IMR-90 (cell line): ENCODE results near the gene STK40. TPM values are rescaled to one million over a fixed set of nuclear protein-coding genes. Genes with fewer than 3 reads are reported as not detected.

Experiments used
- ATAC-seq: fragments of 200-7000 bp; cut with Tn5 transposase; 2 replicates; pipeline ENCODE4 v1.9.1; 2020; ENCODE audit warnings: low read depth, mild to moderate bottlenecking, moderate library complexity
- BruUV-seq: library from RNA; stranded (reverse); fragments of 400-500 nt; replicated peaks from 2 replicates; lab custom pipeline; 2021; lab: Mats Ljungman, UMichigan
- CTCF ChIA-PET: fragments of 300-600 bp; formaldehyde crosslinking; extraction: SDS; loops from one replicate; lab custom pipeline; 2021; ENCODE audit warnings: antibody characterized with exemption; lab: Yijun Ruan, JAX
- POLR2A ChIA-PET: fragments of 300-600 bp; sonication (Branson Sonifier 250); formaldehyde crosslinking; loops from one replicate; lab custom pipeline; 2022; ENCODE audit warnings: antibody characterized with exemption; ENCODE audit not compliant: unreplicated experiment; lab: Charles Lee
- DNase-seq: peaks from one replicate; pipeline ENCODE4 v3.0.0; 2013
- H2AFZ ChIP-seq: replicated peaks from 2 replicates; pipeline ENCODE3; 2013; ENCODE audit warnings: low read length, mild to moderate bottlenecking; ENCODE audit not compliant: poor library complexity
- H2AK5ac ChIP-seq: 2 replicates; pipeline ENCODE4 v1.6.1; 2013; ENCODE audit warnings: low read depth, low read length, inconsistent platforms
- H2AK9ac ChIP-seq: replicated peaks from 2 replicates; pipeline ENCODE3; 2013; ENCODE audit warnings: mild to moderate bottlenecking, low read depth, low read length, moderate library complexity; ENCODE audit not compliant: poor library complexity
- H2BK120ac ChIP-seq: 2 replicates; pipeline ENCODE4 v1.6.1; 2013; ENCODE audit warnings: low read depth, low read length, inconsistent platforms
- H2BK15ac ChIP-seq: 3 replicates; pipeline ENCODE4 v1.6.1; 2013; ENCODE audit warnings: low read depth, low read length, inconsistent platforms
- H2BK20ac ChIP-seq: 2 replicates; pipeline ENCODE4 v1.6.1; 2013; ENCODE audit warnings: low read depth, mild to moderate bottlenecking, inconsistent platforms, low read length, moderate library complexity
- H2BK5ac ChIP-seq: 2 replicates; pipeline ENCODE4 v1.6.1; 2013; ENCODE audit warnings: mild to moderate bottlenecking, low read depth, low read length, inconsistent platforms; ENCODE audit not compliant: poor library complexity, severe bottlenecking
- H3K14ac ChIP-seq: replicated peaks from 2 replicates; pipeline ENCODE4 v1.6.1; 2013; ENCODE audit warnings: low read depth, low read length, inconsistent platforms
- H3K18ac ChIP-seq: 2 replicates; pipeline ENCODE4 v1.6.1; 2013; ENCODE audit warnings: low read depth, low read length, control low read depth
- H3K23ac ChIP-seq: 2 replicates; pipeline ENCODE4 v1.6.1; 2013; ENCODE audit warnings: low read depth, low read length, inconsistent platforms
- H3K27ac ChIP-seq: 2 replicates; pipeline ENCODE4 v1.5.1; 2013; ENCODE audit warnings: mild to moderate bottlenecking, control low read depth, low read length; ENCODE audit not compliant: insufficient read depth
- H3K27me3 ChIP-seq: 2 replicates; pipeline ENCODE4 v1.6.1; 2013; ENCODE audit warnings: low read length; ENCODE audit not compliant: control insufficient read depth, insufficient read depth
- H3K36me3 ChIP-seq: 2 replicates; pipeline ENCODE4 v1.6.1; 2013; ENCODE audit warnings: low read length, mixed read lengths; ENCODE audit not compliant: control insufficient read depth, insufficient read depth
- H3K4ac ChIP-seq: 2 replicates; pipeline ENCODE4 v1.6.1; 2013; ENCODE audit warnings: low read depth, low read length, inconsistent platforms
- H3K4me1 ChIP-seq: 2 replicates; pipeline ENCODE4 v1.6.1; 2013; ENCODE audit warnings: low read length, mixed read lengths; ENCODE audit not compliant: control insufficient read depth, insufficient read depth
- H3K4me2 ChIP-seq: 2 replicates; pipeline ENCODE4 v1.6.1; 2013; ENCODE audit warnings: low read depth, mild to moderate bottlenecking, control low read depth, low read length, moderate library complexity
- H3K4me3 ChIP-seq: 2 replicates; pipeline ENCODE4 v1.5.1; 2013; ENCODE audit warnings: low read depth, mild to moderate bottlenecking, control low read depth, low read length, moderate library complexity; ENCODE audit not compliant: insufficient read depth
- H3K56ac ChIP-seq: 2 replicates; pipeline ENCODE4 v1.6.1; 2013; ENCODE audit warnings: low read length, inconsistent platforms; ENCODE audit not compliant: insufficient read depth; ENCODE audit errors: extremely low read depth
- H3K79me1 ChIP-seq, 2 experiments: 2 replicates each; pipeline ENCODE4 v1.6.1; 2013; ENCODE audit warnings: low read length in 2 of 2, inconsistent platforms in 1 of 2, low read depth in 1 of 2
- H3K9ac ChIP-seq: 2 replicates; pipeline ENCODE4 v1.6.1; 2013; ENCODE audit warnings: low read depth, low read length, control low read depth
- H3K9me1 ChIP-seq: 2 replicates; pipeline ENCODE4 v1.6.1; 2013; ENCODE audit warnings: low read length, inconsistent platforms; ENCODE audit not compliant: insufficient read depth
- H3K9me3 ChIP-seq: 2 replicates; pipeline ENCODE4 v1.6.1; 2013; ENCODE audit warnings: low read length; ENCODE audit not compliant: control insufficient read depth, insufficient read depth
- H4K20me1 ChIP-seq: 2 replicates; pipeline ENCODE4 v1.6.1; 2013; ENCODE audit warnings: low read length, inconsistent platforms; ENCODE audit not compliant: insufficient read depth
- H4K5ac ChIP-seq: 2 replicates; pipeline ENCODE4 v1.6.1; 2013; ENCODE audit warnings: mild to moderate bottlenecking, low read depth, low read length, control low read depth
- H4K8ac ChIP-seq, 2 experiments: 2 replicates each; pipeline ENCODE4 v1.6.1; 2013; ENCODE audit warnings: low read depth in 2 of 2, low read length in 2 of 2, control low read depth in 1 of 2, inconsistent platforms in 1 of 2
- H4K91ac ChIP-seq: 2 replicates; pipeline ENCODE4 v1.6.1; 2013; ENCODE audit warnings: low read depth, low read length, inconsistent platforms; ENCODE audit not compliant: insufficient read depth
- ELK1 ChIP-seq: fragments of 150-350 bp; IDR thresholded peaks from 2 replicates; pipeline ENCODE4 v1.6.1; 2016; ENCODE audit warnings: low read depth, mild to moderate bottlenecking, low read length, moderate library complexity, borderline replicate concordance
- WGBS, 2 experiments: methylation state at CpG; one replicate each; pipeline versions ENCODE4 v1.1.5 to v1.1.7; 2013; ENCODE audit warnings: missing lambda C conversion rate in 2 of 2; ENCODE audit not compliant: insufficient read length in 1 of 2; ENCODE audit errors: extremely low coverage in 2 of 2; 5-methylcytosine and 5-hydroxymethylcytosine counted together
- dilution Hi-C: fragments of 300-500 bp; cut with HindIII; formaldehyde crosslinking; loops from one replicate; pipeline ENCODE4 v1.14.3; 2018; ENCODE audit warnings: low sequenced_read_pairs; ENCODE audit not compliant: unreplicated experiment
- in situ Hi-C: fragments of 300-500 bp; cut with MboI; formaldehyde crosslinking; loops from 3 replicates; pipeline ENCODE4 v1.14.3; 2019; ENCODE audit warnings: low sequenced_read_pairs, inconsistent platforms, mixed read lengths
- intact Hi-C: fragments of 100-400 bp; cut with micrococcal nuclease; formaldehyde crosslinking; loops from 2 replicates; pipeline ENCODE4 v1.10.0; 2022
- polyA plus RNA-seq, 3 experiments: library from polyadenylated mRNA; depleted of rRNA; stranded (reverse); fragments of >200 nt; gene quantifications; 2 replicates each; pipeline ENCODE4 v1.2.3, GENCODE V29; 2012; ENCODE audit warnings: low replicate concordance in 1 of 3
- total RNA-seq: library from RNA; depleted of rRNA; stranded (reverse); fragments of >200 nt; gene quantifications from 2 replicates; pipeline ENCODE4 v1.2.3, GENCODE V29; 2012

The STK40 gene
- total and polyA plus RNA-seq, 2 of the 4 experiments (the other 2 are of a cell fraction): 16.0 to 29.9 TPM

- no peak overlapping the region for H2AFZ ChIP-seq
- DNase-seq (no peak), ATAC-seq (no peak)
- H3K27ac ChIP-seq: no peak overlapping the region
- no peak overlapping the region for H2AK5ac ChIP-seq
- WGBS, 2 experiments: no CpG with 5 or more reads among the region's 9 CpGs
- CTCF ChIA-PET: no interaction called here
- peaks cover 41% of the 10 kb centered on the region for H3K36me3 ChIP-seq
- H3K4me1 ChIP-seq: peaks cover 12% of the 10 kb centered on the region
- H3K18ac ChIP-seq: no peak overlapping the region
- H3K79me1 ChIP-seq: peaks cover 0 to 16% of the 10 kb centered on the region in 2 experiments; a peak in 1 of 4 replicates
- H3K4me2 ChIP-seq: no peak overlapping the region
- no peak overlapping the region for H2BK15ac ChIP-seq
- intact Hi-C loops: no loop called here
- no peak overlapping the region for H3K4me3 ChIP-seq
- H3K9me3 ChIP-seq: no peaks in the 10 kb centered on the region
- peaks cover 8% of the 10 kb centered on the region; the same call in 1 of the 2 replicates for H3K9me1 ChIP-seq
- no peak overlapping the region for H4K5ac ChIP-seq
- dilution Hi-C loops: no loop called here
- H2AK9ac ChIP-seq: no peak overlapping the region
- H3K56ac ChIP-seq: no peak overlapping the region
- in situ Hi-C loops: loop anchor here (5.0 kb wide), 1 partner anchor 83 kb away; no protein-coding TSS in a partner anchor
- H4K8ac ChIP-seq: no peak overlapping the region
- no peak for TF ChIP-seq ELK1
- H4K91ac ChIP-seq: no peak overlapping the region
- no TSS peak for BruUV-seq
- no peak overlapping the region for H3K4ac ChIP-seq
- no peak overlapping the region for H2BK120ac ChIP-seq
- no peak overlapping the region for H3K9ac ChIP-seq
- no peak overlapping the region for H2BK5ac ChIP-seq
- H3K14ac ChIP-seq: no peak overlapping the region
- H3K27me3 ChIP-seq: no peaks in the 10 kb centered on the region
- POLR2A ChIA-PET: no interaction called here
- no peak overlapping the region for H2BK20ac ChIP-seq
- no peaks in the 10 kb centered on the region for H4K20me1 ChIP-seq
- H3K23ac ChIP-seq: no peak overlapping the region
Measured at GRCh38 chr1:36339615-36340014, 46.1 kb downstream of the STK40 start.
